Cardiac septum (tissue), 1 donor: ENCODE results near the gene DOHH. TPM values are rescaled to one million over a fixed set of nuclear protein-coding genes. Genes with fewer than 3 reads are reported as not detected.

ENCODE experiments used
- DNase-seq: peaks from one replicate; pipeline ENCODE4 v3.0.0-alpha.2; 2020; ENCODE audit warnings: low spot score
- intact Hi-C: fragments of 100-400 bp; cut with DNase I; formaldehyde crosslinking; loops from one replicate; pipeline ENCODE4 v1.14.0; 2022
- total RNA-seq: library from RNA; stranded (reverse); fragmentation: NEBNext Ultra II Directional; extraction: Animal tissue kit (Norgen Biotek cat#: 25700); gene quantifications from one replicate; pipeline ENCODE4 v1.2.1, GENCODE V29; 2021
- donor health status: DM: no; HTN: no; CAD: no.

Gene DOHH
- total RNA-seq, 1 donor from 2014 or later = 11.1 TPM

DNA sequence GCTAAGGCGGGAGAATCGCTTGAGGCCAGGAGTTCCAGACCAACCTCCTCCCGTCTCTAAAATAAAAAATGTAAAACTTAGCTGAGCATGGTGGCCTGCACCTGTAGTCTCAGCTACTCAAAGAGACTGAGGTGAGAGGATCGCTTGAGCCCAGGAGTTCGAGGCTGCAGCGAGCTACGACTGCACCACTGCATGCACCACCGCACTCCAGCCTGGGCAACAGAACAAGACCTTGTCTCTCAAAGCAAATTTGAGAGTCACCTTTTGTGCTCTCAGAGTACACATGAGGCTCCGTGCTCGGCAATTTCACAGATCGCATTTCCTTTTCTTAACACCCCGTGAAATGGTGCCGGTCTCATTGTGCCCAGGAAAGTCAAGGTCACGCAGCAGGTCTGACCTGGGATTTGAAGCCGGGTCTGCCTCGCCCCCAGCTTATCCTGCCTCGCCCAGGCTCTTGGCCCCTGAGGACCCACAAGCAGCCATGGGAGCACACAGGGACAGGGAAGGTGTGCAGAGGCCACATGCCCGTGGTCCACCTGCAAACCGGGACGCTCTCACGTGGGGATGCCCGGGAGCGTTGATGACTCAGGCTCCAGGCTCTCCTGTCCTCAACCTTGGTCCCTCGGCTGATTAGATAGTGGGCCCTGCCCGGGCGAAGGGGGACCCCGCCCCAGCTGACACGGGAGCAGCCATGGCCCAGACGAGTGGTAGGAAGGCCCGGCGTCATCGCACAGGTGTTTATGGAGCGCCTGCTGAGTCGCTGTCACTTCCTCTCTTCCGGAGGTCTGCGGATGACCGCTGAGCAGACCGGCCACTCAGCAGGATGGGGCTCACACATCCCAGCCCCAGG, 19.0 kb downstream of the DOHH start:
- DNase-seq = no peak
- intact Hi-C loops = no loop called here

DNA sequence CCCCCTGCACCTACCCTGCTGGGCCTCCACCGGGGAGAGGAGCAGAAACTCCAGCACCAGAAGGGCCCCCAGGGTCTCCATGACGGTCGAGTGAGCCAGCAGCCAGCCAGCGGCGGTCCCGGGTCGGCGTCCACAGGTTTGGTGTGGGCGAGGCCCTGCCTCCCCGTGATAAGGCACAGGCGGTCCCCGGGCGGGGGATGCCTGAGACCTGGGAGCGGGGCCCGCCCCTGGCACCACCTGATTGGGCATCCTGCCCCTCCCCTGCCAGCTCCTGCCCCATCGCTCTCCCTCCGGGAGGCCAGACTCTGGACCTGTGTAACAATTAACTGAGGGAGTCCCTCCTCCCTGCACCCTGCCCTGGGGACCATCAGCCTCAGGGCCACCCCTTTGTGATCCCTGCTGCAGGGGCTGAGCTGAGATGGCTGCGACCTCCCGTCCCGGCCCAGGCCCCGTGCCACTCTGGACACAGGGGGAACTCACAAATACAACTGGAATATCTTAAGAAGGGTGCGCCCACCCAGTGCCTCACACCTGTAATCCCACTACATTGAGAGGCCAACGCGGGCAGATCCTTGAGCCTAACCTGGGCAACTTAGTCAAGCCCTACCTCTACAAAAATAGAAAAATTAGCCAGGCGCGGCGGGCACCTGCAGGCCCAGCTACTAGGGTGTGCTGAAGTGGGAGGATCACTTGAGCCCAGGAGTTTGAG, 19.9 kb downstream of the DOHH start, which contains the start of gene SMIM24:
TSS of gene SMIM24 (minus strand) at position 143 of the 709 bp plus-strand sequence. CDS start at position 81, 62 bp downstream.
- DNase-seq = no peak
- intact Hi-C loops = no loop called here

DNA sequence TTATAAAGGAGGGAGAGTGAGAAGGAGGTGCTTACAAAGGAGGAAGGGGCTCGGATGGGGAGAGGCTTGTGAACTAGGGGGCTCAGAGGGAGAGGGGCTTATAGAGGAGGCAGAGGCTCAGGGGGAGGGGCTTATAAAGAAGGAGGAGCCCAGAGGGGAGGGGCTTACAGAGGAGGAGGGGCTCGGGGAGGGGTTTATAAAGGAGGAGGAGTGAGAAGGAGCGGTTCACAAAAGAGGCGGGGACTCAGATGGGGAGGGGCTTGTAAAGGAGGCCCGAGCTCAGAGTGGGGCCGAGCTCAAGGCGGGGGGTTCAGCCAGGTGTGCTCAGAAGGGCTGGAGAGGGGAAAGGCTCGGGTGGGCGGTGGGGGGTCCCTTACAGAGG, 20.6 kb downstream of the DOHH start:
- intact Hi-C loops = no loop called here
- no peak for DNase-seq

DNA sequence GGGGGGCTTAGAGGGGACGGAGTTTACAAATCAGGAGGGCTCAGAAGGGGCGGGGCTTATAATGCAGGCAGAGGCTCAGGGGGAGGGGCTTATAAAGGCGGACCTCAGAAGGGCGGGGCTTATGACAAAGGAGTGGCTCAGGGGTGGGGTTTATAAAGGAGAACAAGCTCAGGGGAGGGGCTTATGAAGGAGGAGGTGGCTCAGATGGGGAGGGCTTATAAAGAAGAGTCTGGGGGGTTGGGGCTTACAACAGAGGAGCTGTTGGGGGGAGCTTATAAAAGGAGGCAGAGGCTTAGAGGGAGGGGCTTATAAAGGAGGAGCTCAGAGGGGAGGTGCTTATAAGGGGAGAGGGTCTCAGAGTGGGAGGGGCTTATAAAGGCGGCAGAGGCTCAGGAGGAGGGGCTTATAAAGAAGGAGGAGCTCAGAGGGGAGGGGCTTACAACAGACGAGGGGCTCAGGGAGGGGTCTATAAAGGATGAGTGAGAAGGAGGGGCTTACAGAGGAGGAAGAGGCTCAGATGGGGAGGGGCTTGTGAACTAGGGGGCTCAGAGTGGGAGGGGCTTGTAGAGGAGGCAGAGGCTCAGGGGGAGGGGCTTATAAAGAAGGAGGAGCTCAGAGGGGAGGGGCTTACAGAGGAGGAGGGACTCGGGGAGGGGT, 21.2 kb downstream of the DOHH start:
- DNase-seq = no peak
- intact Hi-C loops = no loop called here

DNA sequence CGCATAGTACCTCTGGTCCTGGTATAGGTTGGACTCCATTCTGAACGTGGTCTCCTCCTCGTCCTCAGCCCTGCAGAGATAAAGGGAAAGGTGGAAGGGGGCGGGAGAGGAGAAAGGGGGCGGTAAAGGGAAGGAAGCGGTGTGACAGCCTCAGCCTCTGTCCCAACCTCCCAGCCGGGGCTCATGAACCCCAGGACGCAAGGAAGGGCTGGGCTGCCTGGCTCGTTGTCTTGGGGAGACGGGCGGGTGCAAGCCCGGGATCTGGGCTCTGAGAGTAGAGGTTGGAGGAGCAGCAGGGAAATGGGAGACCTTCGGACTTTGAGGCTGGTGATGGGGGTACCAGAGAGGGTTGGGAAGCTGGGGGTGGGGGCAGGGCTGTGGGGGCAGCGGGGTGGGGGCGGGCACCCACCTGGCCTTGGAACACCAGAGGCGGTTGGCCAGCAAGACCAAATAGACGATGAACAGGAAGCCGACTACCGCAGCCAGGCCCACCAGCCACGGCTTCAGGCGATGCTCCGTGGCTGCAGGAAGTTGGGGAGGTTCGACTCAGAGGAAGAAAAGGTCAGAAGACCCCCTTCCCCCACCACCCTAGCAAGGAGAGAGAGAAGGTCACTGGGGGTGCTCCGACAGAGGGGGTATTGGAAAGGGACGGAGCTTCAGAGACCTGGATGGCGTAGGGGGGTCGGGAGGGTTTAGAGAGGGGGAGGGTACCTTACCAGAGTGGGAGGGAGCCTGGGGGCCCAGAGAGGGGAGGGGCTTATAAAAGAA, 21.9 kb downstream of the DOHH start:
- intact Hi-C loops = no loop called here
- DNase-seq = no peak

DNA sequence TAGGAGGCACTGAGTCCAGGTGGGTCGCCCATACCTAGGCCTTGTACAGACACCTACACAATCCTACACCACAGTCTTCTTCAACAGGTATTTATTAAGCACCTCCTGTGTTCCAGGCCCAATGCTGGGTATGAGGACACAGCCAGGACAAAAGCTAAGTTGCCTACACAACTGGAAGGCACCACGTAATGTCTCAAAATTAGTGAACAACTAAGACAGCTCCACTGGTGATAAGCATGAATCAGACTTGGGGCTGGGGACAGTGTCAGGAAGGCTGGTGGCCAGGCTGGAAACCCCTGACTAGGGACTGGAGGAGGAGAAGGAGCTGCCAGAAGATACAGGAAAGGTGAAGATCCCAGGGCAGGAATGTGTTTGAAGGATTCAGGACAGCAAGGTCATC, 22.5 kb downstream of the DOHH start:
- intact Hi-C loops = no loop called here
- no peak for DNase-seq

DNA sequence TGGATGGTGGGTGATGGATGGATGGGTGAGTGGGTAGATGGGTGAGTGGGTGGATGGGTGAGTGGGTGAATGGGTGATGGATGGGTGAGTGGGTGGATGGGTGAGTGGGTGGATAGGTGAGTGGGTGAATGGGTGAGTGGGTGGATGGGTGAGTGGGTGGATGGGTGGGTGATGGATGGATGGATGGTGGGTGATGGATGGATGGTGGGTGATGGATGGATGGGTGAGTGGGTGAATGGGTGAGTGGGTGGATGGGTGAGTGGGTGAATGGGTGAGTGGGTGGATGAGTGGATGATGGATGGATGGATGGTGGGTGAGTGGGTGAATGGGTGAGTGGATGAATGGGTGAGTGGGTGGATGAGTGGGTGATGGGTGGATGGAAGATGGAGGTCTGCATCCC, 23.0 kb downstream of the DOHH start:
- intact Hi-C loops = no loop called here
- no peak for DNase-seq

DNA sequence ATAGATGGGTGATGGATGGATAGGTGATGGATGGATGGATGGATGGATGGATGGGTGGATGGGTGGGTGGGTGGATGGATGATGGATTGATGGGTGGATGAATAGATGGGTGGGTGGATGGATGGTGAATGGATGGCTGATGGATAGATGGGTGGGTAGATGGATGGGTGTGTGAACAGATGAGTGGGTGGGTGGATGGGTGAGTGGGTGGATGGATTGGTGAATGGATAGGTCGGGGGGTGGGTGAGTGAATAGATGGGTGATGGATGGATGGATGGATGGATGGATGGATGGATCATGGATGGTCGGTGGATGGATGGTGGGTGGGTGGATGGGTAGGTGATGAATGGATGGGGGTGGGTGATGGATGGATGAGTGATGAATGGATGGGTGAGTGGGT, 23.6 kb downstream of the DOHH start:
- DNase-seq = no peak
- intact Hi-C loops = no loop called here

DNA sequence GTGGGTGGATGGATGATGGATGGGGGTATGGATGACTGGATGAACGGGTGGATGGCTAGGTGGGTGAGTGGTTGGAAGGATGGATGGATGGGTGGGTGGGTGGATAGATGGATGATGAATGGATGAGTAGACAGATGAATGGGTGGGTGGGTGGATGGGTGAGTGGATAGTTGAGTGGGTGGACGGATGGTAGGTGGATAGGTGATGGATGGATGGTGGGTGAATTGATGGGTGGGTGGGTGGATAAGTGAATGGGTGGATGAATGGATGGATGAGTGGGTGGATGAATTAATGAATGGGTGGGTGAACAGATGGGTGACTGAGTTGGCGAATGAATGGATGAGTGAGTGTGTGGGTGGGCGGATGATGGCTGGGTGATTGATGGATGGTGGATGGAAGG, 25.0 kb downstream of the DOHH start:
- intact Hi-C loops = no loop called here
- no peak for DNase-seq

DNA sequence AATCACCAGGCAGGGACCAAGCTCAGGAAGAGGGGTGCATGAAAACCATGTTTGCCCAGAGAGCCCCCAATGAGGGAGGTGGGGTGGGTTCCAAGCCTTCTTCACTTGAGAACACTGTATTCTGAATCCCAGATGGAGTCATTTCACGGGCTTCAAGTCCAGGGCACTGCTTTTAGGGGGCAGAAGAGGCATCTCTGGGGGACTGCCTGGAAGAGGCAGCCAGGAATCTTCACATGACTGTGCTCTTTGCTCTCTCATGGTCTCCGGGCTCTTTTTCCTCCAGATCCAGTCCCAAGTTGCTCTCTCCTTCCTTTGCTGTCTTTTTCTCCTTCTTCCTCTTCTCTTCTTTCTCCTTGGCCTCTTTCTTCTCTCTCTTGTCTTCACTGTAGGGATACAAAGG, 25.9 kb downstream of the DOHH start:
- intact Hi-C loops = loop anchor here (5.0 kb wide), 1 partner anchor 42 kb away; no protein-coding TSS in a partner anchor
- no peak for DNase-seq

DNA sequence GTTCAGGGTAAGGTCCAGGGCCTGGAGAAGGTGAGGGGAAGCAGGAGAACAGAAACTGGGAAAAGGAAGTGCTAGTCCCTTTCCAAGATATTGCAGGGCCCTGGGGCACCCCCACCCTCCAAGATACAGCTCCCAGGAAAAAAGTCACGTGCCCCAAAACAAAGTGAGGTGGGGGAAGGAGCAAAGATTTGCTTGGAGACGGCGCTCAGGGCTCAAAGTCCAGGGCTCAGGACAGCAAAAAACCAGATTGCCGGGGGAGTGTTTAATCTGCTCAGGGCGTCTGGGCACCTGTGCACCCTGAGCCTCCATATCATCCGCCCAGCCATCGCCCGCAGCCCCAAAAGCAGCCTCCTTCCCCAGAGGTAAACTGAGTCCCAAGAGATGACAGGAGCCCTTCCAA, 26.5 kb downstream of the DOHH start:
- no peak for DNase-seq
- intact Hi-C loops = loop anchor here (5.0 kb wide), 1 partner anchor 42 kb away; no protein-coding TSS in a partner anchor

DNA sequence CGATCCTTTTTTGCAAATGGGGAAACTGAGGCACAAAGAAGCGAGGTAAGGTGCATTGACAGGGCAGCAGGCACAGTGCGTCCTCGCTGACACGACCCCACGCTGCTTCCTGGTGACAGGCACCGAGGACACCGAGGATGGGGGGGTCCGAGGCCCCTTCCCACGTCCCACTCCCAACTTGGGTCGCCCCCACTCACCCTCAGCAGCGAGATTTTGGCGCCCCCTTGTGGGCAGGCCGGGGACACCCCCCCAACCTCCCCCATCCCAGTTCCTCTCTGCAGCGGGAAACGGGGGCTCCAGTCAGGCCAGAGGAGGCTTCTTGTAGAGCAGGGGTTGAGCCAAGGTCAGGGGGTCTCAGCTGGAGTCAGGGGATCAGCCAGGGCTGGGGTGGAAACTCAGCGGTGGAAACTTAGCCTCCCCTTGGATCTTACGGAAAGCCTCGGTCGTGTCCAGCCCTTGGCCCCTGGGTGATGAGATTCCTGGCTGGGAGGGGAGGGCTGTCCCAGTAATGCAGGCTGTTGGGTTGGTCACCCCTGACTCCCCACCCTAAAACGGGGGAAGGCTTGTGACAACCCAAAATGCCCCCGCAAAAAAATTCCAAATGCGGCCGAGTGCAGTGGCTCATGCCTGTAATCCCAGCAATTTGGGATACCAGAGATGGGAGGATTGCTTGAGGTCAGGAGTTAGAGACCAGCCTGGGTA, 28.4 kb downstream of the DOHH start:
- DNase-seq = no peak
- intact Hi-C loops = loop anchor here (1.0 to 5.0 kb wide), 2 partner anchors 40 to 145 kb away; no protein-coding TSS in a partner anchor

DNA sequence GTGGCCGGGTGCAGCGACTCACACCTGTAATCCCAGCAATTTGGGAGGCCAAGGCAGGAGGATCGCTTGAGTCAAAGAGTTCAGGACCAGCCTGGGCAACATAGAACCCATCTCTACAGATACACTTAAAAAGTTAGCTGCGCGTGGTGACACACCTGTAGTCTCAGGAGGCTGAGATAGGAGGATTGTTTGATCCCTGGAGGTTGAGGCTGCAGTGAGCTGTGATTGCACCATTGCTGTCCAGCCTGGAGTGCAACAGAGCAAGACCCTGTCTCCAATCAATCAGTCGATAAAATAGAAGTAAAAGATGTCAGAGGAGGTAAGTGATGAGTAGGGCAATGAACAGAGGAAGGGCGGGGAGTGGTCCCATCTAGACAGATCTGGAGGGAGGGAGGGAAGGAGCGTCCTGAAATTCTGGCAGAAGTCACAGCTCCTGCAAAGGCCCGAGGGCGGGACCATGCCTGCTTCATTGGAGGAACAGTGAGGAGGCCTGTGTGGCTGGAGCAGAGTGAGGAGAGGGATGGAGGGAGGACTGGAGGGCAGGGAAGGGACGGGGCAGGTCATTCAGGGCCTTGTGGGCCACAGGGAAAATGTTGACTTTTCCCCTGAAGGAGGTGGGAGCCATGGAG, 29.9 kb downstream of the DOHH start:
- intact Hi-C loops = loop anchor here (5.0 kb wide), 1 partner anchor 38 kb away; no protein-coding TSS in a partner anchor
- no peak for DNase-seq

DNA sequence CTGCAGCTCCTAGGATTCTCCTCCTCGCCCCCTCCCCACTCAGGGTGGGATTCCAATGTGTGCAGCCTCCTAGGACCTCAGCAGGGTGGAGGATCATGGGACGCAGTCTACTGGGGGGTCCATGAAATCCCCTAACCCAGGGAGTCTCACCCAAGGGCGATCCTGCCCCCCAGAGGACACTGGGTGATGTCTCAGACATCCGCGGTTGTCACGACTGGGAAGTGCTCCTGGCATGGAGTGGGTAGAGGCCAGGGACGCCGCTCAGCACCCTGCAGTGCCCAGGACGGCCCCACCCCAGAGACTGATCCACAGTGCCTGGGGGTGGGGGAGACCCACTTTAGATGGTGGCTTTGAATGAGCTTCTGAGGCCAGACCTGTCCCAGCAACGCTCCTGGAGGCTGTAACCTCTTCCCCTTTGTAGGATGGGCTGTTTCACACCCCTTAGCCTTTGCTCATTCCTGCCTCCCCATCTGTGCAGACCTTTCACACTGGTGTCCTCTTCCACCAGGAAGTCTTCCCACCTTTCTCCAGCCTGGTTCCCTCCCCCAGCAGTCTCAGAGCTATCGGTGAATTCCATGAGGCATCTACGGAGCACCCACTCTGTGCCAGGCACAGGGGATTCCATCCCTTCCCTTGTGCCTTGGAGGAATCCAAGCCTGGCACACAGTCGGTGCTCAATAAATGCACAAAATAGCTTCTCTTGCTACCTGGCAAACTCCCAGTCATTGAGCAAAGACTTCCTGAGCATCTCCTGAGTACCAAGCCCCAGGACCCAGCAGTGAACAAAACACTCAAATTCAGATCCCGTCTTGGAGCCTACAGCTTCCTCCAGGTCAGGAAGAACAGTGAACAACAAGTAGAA, 30.6 kb downstream of the DOHH start:
- intact Hi-C loops = loop anchor here (5.0 kb wide), 1 partner anchor 38 kb away; no protein-coding TSS in a partner anchor
- DNase-seq = no peak

DNA sequence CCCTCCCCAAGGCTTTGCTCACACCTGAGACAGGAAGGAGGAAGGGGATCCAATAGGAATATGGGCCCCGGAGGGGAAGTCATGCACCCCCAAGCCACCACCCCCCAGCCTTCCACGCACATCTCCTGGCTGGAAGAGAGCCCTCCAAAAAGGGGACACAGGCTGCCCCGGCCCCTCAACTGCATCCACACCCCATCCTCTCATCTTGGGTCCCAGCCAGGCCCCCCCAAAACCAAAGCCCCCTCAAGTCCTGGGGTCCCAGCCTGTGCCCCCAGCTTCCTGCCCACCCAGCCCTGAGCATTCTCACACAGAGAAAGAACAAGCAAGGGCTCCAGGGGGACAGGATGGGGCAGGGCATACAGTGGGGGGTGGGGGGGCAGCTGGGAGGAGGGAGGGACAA, 32.3 kb downstream of the DOHH start:
- intact Hi-C loops = no loop called here
- DNase-seq = no peak

DNA sequence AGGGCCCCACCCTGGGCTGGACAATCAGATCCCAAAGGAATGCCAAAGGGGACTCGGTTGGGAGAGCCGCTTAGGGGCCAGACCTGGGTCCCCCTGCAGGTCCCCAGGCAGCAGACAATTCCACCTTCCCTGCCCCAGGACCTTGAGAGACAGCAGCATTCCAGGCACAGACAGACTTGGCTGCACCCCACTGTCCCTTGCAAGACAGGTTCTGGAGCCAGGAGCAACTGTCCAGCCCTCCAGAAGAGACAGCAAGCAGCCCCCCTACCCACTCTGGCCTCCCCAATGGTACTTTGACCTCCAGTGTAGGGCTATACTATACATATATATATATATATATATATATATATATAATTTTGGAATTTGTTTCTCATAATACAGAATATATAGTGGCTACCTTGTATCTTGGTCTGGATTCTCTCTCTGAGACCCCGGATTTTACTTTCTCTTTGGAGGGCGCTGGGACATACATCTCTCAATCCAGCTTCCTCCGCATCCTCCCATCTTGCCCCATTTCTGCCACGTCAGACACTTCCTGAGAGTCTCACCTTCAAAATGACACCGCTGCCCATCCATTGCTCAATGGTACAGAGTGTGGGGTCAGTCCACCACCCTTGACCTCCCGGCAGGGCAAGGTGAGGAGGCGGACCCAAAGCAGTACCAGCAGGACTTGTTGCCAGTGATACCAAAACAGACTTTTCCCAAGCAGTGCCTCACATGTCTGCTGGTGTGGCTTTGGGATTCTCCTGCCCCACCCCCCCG, 32.9 kb downstream of the DOHH start:
- DNase-seq = no peak
- intact Hi-C loops = no loop called here

DNA sequence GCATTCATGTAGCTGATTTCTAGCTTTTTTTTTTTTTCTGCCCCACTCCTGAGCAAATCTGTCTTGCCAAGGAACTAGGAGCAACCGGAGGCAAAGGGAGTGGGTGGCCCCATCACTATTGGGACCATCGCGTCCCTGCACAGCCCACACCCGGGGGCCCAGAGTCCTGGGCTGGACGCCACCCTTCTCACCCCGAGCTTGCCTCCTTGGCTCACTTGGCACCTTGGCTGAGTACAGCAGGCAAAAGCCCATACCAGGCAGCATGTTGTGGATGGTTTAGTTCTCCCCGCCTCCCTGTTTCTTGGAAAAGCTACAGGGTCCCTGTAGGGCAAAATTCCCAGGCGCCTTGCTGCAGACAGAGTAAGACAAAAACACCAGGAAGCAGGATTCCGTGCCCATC, 33.8 kb downstream of the DOHH start:
- intact Hi-C loops = no loop called here
- no peak for DNase-seq
